Bronchial epithelial cell (primary cell): ENCODE data around the gene SH3RF1. TPM values are rescaled to one million over a fixed set of nuclear protein-coding genes. Genes with fewer than 3 reads are reported as not detected.
"Not testable (repeated sequence)": the region's sequence is repeated elsewhere in the genome, so short reads cannot be mapped to it uniquely, and the experiment has no call there.

Experiments
- DNase-seq: peaks from one replicate; pipeline ENCODE4 v3.0.0-alpha.2; 2010; ENCODE audit warnings: low read depth
- FAIRE-seq: peaks from 2 replicates; lab custom pipeline; 2011; peaks lifted over from hg19 to GRCh38; lab: Jason Lieb, UNC
- H3K27me3 ChIP-seq: 2 replicates; pipeline ENCODE4 v1.5.1; 2011; ENCODE audit warnings: low read length; ENCODE audit not compliant: control insufficient read depth, insufficient read depth
- H3K36me3 ChIP-seq: 2 replicates; pipeline ENCODE4 v1.5.1; 2011; ENCODE audit warnings: low read length; ENCODE audit not compliant: control insufficient read depth, insufficient read depth
- H3K4me3 ChIP-seq: 2 replicates; pipeline ENCODE4 v1.5.1; 2011; ENCODE audit warnings: mild to moderate bottlenecking, low read depth, low read length, control low read depth
- total RNA-seq: library from RNA; depleted of rRNA; stranded (reverse); fragments of >200 nt; gene quantifications from 2 replicates; pipeline ENCODE4 v1.2.1, GENCODE V29; 2014
- TF ChIP-seq, protein P1 (sequence below): IDR thresholded peaks from 2 replicates; pipeline ENCODE4 v1.5.1; 2011; ENCODE audit warnings: mild to moderate bottlenecking, moderate library complexity, low read length, control low read depth, inconsistent platforms; ENCODE audit not compliant: insufficient read depth, severe bottlenecking

The SH3RF1 gene
- total RNA-seq, 1 donor from 2014 or later: 9.0 TPM

DNA sequence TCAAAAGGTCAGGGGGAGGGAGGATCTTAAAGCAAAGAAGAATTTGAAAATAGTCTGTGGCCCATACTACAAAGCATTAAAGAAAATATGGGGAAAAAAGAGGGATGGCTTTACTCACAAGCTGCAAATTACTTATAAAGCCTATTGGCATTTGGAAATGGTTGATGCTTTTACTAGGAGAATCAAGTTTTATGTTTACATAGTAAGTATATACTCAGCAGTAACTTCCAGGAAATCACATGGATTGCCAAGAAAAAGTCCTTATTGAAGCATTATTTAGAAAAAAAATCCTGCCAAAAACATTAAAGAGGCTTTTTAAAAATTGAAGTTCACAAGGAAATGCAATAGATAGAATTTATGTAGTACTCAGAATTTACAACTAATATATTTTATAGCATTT is 8.4 kb upstream of the SH3RF1 start:
- Histone ChIP-seq H3K36me3 (no peaks in the 10 kb centered on the region), H3K4me3 (no peak overlapping the region), H3K27me3 (no peaks in the 10 kb centered on the region)
- FAIRE-seq (no peak), DNase-seq (no peak)
- TF ChIP-seq, protein P1, sequence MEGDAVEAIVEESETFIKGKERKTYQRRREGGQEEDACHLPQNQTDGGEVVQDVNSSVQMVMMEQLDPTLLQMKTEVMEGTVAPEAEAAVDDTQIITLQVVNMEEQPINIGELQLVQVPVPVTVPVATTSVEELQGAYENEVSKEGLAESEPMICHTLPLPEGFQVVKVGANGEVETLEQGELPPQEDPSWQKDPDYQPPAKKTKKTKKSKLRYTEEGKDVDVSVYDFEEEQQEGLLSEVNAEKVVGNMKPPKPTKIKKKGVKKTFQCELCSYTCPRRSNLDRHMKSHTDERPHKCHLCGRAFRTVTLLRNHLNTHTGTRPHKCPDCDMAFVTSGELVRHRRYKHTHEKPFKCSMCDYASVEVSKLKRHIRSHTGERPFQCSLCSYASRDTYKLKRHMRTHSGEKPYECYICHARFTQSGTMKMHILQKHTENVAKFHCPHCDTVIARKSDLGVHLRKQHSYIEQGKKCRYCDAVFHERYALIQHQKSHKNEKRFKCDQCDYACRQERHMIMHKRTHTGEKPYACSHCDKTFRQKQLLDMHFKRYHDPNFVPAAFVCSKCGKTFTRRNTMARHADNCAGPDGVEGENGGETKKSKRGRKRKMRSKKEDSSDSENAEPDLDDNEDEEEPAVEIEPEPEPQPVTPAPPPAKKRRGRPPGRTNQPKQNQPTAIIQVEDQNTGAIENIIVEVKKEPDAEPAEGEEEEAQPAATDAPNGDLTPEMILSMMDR: no peak

DNA sequence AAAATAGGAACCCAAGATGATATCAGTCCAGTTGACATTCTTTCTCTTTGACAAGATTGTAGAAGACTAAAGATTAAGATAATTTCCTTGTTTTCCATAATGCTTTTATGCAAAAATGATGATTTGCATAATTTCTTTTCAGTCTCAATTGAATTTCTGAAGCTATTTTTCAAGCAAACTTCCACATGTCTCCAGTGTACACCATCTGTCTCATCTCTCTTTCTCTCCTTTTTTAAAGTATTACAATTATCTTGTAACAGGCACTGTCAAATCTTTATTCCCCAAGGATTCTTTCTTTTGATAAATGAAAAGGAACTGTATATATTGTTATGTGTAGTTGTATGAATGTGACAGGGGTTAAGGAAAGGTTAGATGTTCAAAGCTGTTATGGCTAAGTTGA is 7.9 kb upstream of the SH3RF1 start:
- FAIRE-seq: no peak

DNA sequence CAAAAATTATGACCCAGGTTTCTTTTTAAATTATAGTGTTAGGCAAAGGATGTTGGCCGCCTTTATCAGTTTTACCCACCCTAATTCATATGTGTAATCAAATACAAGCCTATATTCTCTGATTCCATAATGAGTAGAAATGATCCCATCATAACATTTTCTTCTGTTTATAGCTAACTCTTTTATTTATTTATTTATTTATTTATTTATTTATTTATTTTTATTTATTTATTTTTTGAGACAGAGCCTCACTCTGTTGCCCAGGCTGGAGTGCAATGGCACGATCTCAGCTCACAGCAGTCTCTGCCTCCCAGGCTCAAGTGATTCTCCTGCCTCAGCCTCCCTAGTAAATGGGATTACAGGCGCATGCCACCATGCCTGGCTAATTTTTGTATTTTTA is 7.1 kb upstream of the SH3RF1 start:
- not testable (repeated sequence) for H3K27me3 ChIP-seq, FAIRE-seq, DNase-seq, H3K36me3 ChIP-seq, H3K4me3 ChIP-seq

More for the DNA sequence above, 7.9 kb upstream of the SH3RF1 start:
- DNase-seq: no peak
- H3K36me3 ChIP-seq: no peaks in the 10 kb centered on the region
- no peak overlapping the region for H3K4me3 ChIP-seq
- no peaks in the 10 kb centered on the region for H3K27me3 ChIP-seq
- TF ChIP-seq, protein P1: no peak

DNA sequence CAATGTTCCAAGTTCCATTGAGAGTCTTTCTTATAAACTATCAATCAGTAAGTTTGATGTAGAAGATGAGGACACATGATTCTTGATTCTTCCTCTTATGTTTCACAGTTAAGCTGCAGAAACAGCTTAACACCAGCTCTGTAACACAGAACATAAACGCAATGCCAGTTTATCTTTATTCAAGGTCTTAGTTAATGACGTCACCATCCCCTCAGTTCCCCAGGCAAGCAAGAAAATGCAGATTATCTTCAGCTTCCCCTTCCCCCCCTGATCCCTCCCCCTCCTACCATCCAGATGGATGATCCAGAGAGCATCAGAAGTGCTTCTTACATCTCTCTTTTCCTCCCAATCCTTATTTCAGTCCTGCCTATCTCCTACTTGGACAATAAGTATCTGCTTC is 4.4 kb upstream of the SH3RF1 start:
- Histone ChIP-seq H3K4me3 (no peak overlapping the region), H3K36me3 (no peaks in the 10 kb centered on the region), H3K27me3 (no peaks in the 10 kb centered on the region)
- TF ChIP-seq, protein P1: no peak
- FAIRE-seq (no peak), DNase-seq (no peak)

DNA sequence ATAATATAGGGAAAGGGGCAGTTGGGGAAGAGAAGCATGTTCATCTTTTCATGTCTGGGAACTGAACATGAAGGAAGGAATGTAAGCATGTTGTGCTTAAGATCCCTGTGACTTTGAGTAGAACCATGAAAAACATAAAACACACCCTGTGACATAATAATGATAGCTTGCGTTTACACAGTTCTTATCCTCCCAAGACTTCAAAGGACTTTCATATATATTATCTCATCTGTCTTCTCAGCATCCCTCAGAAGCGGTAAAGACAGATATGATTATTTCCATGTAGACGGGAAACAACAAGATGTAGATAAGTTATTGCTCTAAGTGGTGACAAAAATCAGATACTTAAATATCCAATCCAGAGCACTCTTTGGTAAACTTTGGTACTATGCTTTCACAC is 3.3 kb upstream of the SH3RF1 start:
- no peak for FAIRE-seq
- Histone ChIP-seq H3K4me3 (no peak overlapping the region), H3K27me3 (no peaks in the 10 kb centered on the region), H3K36me3 (no peaks in the 10 kb centered on the region)
- TF ChIP-seq, protein P1: no peak
- DNase-seq: no peak

DNA sequence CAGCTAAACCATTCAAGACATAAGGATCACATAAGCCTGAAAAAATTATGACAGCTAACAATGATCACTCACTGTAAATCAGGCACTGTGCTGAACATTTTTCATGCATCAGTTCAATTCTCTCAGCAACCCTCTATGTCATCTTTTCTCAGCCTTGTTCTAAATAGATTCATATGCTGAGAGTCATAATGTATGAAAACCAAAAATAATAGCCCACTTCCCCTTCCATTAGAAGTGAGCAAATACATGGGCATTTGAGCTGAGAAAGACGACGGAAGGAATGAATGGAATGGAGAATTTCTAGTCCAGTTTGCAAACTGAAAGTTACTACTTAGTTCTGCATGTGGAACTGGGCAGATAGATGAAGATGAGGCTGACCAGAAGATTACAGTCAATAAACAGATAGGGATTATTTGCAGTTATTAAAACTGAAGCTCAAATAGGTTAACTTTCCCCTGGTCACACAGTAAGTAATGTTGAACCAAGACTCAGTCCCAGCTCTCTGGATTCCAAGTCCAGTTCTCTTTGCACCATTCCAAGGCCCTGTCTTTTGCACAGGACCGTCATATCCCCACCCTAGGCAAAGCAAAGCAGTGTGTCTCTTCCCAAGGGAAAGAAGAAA is 1.6 kb upstream of the SH3RF1 start:
- no peak for FAIRE-seq

More for the DNA sequence above, 1.6 kb upstream of the SH3RF1 start:
- Histone ChIP-seq H3K27me3 (no peaks in the 10 kb centered on the region), H3K4me3 (no peak overlapping the region), H3K36me3 (no peaks in the 10 kb centered on the region)
- TF ChIP-seq, protein P1: no peak
- DNase-seq: peak; percentile 58
